HG03521 (cell line): Measurements from ENCODE around the gene GPC6.
A peak's percentile ranks its signal among the peaks of the same experiment; 100 is the strongest.

Experiments
- ATAC-seq: cut with Tn5 transposase; IDR thresholded peaks from one replicate; pipeline ENCODE4 v1.9.1; 2021; ENCODE audit warnings: mild to moderate bottlenecking, moderate library complexity; ENCODE audit not compliant: unreplicated experiment

GPC6 gene

DNA sequence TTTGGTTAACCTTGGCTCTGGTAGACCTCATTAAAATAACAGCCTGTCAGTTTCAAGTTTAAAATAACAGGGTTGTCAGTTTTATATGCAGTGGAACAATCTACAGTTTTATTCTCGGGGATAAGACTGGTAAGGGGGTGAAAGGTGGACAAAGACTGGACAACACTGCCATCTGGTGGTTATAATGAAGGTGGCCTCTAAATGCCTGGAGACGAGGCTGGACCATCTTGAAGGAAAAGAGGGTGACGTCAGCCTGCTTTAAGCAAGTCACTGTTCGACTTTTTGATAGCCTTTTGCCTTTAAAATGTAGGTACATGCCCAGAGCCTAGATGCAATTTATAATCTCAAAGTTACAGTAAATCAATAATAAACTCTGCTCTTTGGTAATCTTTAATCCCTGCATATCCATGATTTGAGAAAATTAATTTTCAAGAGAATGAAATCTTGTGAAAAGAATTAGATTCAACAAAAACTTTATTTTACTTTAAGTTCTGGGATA is 1135.9 kb downstream of the GPC6 start:
- peak; percentile 99 for ATAC-seq

DNA sequence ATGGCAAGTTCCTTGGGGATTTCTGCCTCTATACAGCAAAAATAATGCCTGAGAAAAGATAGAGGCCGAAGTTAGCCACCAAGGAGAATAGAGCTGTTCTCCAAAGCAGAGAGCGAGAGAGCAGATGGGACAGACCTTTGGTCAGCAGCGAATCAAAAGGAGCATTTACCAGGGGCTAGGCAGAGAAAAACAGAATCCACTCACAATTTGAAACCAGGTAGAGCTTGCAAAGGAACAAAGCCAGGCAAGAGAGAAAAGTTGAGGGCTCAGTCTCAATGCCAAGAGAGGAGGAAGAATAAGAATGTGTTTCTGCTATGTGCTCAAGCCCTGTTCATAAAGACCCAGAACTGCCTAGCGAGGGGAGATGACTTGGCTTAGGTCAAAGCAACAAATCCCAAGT is 1140.1 kb downstream of the GPC6 start:
- no peak for ATAC-seq

DNA sequence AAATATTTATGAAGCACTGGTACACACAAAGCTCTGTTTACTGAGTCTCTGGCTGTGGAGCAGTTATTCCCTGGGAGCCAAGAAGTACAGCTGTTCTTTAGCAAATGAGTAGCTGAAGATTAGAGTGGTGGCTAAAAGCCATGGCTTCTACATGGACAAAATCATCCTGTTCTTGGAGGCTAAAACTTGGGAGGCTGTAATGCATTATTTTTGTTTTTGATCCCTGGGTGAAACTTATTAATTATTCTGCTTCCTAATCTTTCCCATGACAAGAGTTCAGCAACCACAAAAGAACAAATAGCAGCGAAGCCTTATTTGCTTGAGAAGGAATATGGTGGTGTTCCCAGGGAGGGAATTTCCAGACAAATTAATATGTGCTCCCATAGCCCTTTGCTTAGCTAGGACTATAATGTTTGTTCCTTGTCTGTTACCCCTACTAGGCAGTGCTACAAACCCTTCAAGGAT is 1143.4 kb downstream of the GPC6 start:
- ATAC-seq: no peak

DNA sequence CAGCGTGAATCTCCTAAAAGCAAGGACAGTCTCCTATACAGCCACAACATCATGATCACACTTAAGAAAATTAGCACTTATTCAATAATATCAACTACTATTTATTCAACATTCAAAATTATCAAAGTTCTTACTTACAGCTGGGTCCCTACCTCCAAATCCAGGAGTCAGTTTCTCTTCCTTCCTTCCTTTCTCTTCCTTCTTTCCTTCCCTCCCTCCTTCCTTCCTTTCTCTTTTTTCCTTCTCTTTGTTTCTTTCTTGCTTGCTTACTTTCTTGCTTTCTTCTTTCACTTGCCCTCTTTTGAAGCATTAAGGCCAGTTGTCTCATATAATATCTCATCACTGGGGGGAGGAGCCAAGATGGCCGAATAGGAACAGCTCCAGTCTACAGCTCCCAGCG is 1145.2 kb downstream of the GPC6 start:
- no peak for ATAC-seq

DNA sequence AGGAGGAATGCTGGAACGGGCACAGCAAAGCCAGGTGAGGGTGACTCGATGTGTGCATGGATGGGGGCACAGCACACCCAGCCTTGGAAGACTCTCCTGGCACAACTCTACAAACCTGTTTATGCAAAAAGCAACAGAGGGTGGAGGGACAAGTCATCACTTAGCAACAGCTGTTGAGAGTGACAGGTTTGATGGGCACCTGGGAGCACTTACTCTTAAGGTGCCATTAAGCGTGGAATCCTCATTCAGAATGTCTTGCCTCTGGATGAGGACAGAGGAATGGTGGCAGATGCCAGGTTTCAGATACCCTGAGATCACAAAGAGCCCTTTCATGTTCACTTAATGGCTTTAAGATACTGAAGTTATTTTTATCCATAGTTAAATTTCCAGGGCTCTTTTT is 1155.9 kb downstream of the GPC6 start:
- no peak for ATAC-seq

DNA sequence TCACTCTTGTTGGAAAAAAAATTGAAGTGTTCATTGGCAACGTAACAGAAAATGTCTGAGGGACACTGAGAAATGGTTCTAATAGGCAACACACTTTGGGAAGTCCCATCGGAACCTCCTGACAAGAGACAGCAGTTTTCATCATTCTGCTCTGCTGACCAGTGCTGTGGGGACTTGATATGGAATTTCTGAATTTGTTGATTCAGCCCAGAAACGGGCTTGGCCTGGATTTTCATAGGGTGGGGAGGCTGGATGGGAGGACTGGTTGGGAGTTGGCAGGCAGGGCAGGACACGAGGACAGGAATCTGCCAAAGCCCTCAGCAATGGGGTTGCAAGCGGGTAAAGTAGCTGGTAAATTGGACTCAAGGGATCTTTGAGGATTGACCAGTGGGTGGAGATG is 1156.4 kb downstream of the GPC6 start:
- no peak for ATAC-seq

DNA sequence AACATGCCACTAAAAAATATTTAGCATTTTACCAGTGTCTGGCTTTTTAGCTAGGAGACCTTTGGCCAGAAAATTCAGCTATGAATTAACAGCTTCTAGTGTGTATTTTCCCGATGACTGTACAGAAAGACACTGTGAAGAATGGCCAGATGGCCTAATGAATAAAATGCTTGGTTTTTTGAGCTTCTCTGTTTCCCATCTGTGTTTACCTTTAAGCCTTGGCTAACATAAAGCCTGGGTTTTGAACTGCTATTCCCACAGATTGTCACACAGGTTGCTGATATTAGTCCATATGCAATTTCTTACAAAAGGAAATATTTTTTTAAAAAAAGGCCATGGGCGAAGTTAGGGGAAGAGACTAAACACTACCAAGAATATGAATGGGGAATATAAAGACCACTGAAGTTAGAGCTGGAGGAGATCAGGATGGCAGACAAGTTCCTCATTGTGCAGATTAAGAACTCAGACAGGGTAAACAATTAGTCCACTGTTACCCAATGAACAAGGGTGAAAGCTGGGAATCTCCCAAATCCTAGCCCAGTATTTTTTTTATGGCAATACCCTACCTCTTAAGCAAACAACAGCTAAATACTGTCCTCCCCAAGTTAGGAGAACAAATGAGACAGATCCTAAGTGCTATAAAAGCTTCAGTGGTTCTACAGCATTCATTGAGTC is 1157.8 kb downstream of the GPC6 start:
- ATAC-seq: no peak

DNA sequence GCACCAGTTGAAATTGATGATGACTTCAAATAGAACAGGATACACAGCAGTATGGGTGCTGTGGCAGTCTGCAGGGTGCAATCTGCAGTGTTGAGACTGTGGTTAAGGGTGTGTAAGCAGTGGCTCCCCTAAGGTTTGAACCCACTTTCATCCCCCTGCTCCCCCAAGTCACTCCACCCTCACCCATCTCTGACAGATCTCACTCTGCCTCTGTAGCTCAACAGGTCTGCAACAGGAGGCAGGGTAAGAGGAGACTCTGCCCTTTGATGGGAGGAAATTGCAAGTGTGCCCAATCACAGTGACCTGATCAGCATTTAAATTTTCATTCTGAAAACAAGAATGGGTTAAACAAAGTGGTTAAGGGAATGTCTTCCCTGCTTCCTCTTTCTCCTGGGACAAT is 1160.4 kb downstream of the GPC6 start:
- no peak for ATAC-seq

DNA sequence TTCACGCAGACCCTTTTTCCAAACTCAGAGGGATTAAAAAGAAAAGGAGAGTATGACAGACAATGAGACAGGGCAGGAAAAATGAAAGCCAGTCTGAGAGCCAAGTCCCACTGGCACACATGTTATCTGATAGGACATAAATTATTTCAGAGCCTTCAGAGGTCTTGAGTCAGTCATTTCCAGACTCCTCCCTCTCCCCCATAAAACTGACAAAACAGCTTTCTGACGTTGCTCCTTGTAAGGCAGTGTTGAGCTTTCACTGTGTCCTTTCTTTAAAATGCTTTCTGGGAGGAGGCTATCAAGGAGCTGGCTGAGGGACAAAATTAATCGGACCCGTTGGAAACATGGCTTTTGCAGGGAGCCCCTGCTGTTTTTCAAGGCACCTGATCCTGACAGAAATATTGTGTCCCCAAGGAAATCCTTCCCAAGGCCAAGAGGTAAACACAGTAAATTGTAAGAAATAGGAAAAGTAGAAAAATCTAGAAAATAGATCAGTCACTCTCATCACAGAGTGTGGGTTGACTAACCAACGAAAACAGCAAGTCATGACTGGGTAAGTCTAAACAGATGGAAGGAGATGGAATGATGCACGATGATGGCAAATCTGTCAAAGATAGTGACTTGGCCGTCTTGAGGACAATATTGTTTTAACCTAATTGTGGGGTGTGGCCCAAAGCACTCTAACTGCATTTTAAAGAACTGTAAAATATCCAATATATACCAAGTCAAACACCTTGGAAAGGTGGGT is 1163.2 kb downstream of the GPC6 start:
- no peak for ATAC-seq

DNA sequence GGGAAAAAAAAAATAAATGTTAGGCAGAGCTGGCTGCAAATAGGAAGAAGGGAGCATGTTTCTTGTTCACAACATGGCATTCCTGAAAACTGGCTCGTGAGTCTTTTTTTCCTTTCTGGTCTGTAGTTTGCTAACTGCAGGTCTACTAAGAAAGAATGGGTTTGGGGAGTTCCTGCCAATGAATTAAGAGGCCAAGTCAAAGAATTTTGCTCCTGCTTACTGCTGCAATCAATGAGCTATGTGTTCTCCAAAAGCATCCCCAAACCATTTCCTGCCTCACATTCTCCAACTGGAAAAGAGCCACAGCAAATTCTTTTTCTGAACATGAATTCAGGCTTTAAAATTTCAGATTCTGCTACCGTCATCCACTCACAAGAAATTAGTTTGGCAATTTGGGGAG is 1164.3 kb downstream of the GPC6 start:
- ATAC-seq: no peak

DNA sequence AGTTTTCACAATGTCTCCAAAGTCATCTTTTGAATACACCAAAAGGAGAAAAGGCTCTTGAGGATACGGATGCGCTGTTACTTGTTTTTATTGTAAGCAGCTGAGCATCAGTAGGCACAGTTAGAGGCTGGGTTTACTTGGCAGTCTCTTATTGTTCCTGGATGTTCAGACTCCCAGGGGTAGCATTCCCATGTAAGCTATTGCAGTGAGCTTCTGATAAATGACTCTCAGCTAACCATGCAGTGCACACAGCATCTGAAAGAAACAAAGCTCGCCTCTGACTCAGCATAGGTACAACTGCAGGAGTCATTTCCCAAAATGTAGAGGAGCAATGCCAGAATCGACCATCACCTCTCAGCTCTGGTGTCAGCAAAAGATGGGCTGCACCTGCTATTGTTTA is 1168.1 kb downstream of the GPC6 start:
- ATAC-seq: no peak

DNA sequence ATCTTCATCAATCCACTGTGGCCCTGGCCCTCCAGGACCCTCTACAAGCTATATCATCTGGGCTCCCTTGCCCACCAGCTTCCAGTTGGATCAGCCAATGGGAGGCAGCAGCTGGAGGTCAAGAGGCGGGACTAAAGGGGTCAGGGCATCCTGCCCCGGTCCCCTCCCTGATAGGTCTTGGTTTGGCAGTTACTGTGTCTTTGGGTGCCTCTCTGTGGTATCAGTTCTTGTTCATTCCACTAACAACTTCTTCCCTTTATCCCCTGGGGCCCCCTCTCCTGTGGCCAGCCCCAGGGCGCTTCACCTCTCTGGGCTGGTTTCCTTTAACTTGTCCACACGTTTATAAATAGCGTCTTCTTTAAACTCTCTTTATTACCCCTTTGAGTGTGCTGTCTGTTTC is 1169.3 kb downstream of the GPC6 start:
- ATAC-seq: no peak

DNA sequence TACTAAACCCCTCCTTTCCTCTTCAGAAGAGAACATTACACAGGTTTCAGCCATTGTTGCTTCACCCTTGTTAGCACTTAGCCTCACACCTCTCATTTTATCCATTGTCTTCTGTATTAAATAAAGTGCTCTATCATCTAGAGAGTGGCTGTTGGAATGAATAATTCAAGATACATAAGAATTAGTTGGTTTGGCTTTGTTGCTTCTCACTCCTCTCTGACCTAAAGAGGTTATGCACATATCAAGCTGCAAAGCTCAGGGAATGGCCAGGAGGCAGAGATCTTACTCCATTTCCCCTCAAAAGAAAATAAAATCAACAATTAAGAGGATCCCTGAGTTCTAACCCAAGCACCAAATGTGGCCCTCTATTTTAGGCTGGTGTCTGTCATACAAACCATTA is 1173.2 kb downstream of the GPC6 start:
- ATAC-seq: no peak

DNA sequence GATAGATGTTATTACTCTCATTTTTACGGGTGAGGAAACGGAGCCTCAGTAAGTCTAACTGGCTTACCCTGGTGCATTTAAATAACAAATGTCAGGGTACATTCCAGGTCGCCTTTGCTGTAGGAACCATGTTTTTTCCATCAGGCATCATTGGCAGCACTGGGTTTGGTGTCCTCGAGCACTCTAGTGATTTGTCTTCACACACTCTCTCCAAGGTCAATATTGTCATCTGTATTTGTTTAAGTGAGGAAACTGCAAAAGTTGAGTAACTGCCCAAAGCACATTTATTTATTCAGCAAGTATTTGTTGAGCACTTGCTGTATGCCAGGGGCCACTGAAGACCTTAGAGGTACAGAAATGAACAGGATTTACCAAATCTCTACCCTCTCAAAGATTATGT is 1174.3 kb downstream of the GPC6 start:
- ATAC-seq: no peak

DNA sequence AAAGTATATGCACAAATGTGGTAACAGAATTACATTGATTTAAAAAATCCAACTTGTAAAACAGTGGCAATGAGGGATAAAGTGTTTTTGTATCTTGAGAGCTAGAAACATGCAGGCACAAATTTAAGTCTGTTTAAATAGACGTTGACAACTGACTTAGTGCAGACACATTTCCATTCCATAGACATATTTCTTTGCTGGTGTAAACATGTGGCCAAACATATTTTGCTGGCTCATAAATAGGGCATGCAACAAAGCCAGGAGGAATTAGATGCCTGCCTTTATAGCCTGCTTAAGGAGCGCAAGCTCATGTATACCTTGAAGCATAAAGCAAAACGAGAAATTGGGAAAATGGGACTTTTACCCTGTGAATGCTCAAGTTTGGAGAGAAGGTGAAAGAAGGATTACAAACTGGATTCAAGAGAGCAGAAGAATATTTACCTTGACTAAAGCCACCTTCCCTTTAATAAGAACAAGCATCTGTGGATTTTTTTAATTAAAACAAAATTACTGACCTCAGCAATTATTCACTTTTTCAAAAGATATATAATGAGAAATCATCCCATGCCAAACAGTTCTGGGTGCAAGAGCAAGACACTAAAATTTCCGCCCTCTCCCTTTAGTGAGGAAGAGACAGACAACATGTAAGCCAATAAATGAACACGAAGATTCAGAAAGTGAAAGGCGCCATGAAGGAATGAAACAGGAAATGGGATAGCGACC is 1181.9 kb downstream of the GPC6 start:
- no peak for ATAC-seq

DNA sequence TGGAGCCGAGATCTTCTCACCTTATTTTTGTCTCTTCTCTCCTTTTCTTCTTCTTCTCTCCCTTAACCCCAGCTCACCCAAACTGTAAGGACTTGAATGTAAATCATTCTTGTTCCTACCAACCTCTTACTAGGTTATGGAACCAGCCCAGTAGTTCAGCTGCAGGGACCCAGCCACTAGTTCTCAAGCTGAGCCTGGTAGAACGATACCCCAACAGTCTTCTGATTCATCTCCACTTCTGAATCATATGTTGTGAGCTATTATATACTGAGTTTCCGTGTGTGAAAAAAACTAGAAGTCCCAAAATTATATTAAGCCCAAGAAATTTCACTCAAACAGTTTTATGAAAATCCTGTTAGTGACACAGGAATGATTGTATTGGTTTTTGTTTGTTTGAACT is 1185.1 kb downstream of the GPC6 start:
- ATAC-seq: no peak

DNA sequence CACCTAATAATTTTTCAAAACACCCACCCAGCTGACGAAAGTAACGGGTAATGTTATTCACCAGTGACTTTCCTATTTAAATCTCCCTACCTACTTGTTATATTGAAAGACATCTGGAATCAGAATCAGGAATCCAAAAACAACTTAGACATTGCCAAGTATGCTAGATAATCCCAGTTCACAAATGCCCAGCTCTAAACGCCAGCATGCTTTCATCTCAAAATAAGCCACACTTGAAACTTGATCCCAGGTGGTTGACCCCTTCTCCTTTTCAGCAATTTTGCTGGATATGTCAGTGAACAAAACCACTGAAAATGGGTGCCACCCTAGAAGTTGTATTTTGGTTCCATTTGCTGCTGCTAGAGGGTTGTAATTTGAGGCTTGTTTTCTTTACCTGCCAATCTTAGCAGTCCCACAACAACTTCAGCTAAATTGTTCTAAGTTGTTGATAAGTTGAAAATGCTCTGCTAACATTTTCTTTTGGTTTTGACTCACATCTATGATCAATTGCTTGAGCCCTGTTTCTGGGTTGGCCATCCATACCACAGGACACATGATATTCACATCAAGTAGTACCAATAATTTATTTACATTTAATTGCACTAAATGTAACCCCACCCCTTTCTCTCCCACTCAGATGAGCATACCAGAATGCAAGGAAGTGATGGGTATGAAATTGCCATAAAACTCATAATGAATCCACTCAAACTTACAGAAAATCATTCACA is 1186.4 kb downstream of the GPC6 start:
- ATAC-seq: no peak

DNA sequence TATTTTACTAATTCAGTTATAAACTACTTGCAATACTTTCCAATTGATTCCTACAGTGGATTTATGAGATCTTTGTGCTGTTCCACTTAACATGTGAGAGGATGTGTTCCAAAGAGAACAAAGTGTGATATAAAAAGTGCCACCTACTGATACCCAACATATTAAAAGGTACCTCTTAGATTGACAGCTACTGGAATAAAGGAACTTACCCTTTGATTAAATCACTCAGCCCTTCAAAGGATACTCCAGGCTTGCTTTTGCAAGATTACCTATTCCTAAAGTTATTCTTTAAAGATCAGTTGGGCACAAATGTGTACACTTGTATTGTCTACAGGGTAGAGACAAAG is 1187.0 kb downstream of the GPC6 start:
- ATAC-seq: no peak

DNA sequence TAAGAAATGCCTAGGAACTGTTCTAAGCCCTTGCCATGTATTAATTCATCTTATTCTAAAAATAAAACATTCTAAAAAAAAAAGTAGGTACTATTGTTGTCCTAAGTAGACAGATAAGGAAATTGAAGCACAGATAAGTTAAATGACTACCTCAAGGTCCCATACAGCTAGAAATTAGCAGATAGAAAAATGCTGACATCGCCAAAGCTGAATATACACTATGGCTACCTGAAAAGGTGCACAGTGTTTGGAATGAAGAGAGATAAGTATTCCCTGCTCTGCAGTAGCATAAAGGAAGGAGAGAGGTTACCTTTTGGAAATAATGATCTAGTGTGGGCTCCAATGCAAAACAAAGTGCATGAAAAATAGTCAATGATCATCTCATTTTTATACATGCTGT is 1187.5 kb downstream of the GPC6 start:
- no peak for ATAC-seq

DNA sequence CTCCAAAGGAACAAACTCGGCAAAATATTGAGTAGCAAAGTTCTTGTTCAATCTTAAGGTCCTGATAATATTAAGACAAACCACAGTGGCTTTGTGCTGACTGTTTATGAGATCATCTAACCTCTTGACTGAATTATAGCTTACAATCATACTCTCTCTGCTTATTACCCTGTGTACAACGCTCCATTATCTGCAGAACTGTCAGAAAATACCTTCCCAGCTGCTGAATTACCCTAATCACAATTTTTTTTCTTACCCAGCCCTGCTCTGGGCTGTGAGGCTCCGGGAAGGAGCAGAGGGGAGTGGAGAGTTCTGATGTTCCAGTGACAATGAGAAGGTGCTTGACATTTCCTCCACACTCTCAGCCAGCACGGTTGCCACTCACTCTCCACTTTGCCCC is 1188.1 kb downstream of the GPC6 start:
- ATAC-seq: no peak

DNA sequence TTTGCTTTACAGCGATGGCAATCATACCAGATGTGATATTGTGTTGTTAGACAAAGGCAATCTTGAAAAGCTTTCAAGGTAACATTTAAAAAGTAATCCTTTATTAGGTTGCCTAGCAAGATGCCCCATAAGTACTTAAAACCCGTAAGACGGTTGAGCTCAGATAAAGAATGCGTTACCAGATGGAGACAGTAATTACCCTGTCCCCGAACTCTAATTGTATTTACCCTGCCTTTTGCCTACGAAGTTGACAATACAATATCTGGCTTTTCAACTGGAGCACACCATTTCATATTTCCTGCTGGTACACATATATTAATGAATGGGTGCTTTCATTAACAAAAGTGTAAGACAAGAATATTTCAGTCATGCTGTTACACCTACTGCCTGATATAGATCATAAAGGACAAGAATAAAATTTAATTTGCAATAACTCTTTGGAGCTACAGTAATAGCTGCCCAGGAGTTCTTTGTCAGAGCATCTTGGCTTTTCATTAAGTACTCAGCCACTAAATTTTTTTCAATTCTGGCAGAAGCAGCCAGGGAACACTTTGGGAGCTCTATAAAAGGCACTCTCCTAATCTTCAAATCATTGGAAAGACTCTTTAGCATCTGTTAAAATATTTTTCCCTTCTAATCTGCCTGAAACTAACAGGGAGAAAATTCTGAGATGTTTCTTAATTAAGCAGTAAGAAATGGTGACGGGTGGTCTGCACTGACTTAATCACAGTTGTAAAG is 1189.1 kb downstream of the GPC6 start:
- no peak for ATAC-seq
